ENCODE data around the gene RANBP2. TPM values are rescaled to one million over a fixed set of nuclear protein-coding genes. Genes with fewer than 3 reads are reported as not detected.
A peak's percentile ranks its signal among the peaks of the same experiment; 100 is the strongest.
"Not testable (repeated sequence)": the region's sequence is repeated elsewhere in the genome, so short reads cannot be mapped to it uniquely, and the experiment has no call there.

Gene RANBP2
- total RNA-seq = 10 to 100 TPM; 51.1 to 58.9 TPM

GRCh38 chr2:108719149-108720044 is at the start of gene RANBP2:
TSS of gene RANBP2 (plus strand) at chr2:108719482. CDS start at chr2:108719607, 125 bp downstream.
- H3K4me1 Mint-ChIP-seq = peaks cover 24% of the 10 kb centered on the region
- H3K4me3 Mint-ChIP-seq = peak within 1 kb of the TSS; percentile 85
- CTCF ChIA-PET = interaction anchor here (1.6 to 1.9 kb wide), 2 partner anchors 82 to 85 kb away, joined by 3 to 4 read pairs; no protein-coding TSS in a partner anchor
- POLR2A ChIA-PET = interaction anchor here (0.8 to 1.1 kb wide), 5 partner anchors 78 to 125 kb away, joined by 3 to 4 read pairs (median 4); no protein-coding TSS in a partner anchor
- H3K36me3 Mint-ChIP-seq (ENCODE audit: low read depth) = no peaks in the 10 kb centered on the region
- DNase-seq = peak; percentile 95
- no peaks in the 10 kb centered on the region for H3K27me3 Mint-ChIP-seq
- H3K27ac Mint-ChIP-seq = peak within 1 kb of the TSS; percentile 90
- H3K9me3 Mint-ChIP-seq = no peaks in the 10 kb centered on the region

DNA sequence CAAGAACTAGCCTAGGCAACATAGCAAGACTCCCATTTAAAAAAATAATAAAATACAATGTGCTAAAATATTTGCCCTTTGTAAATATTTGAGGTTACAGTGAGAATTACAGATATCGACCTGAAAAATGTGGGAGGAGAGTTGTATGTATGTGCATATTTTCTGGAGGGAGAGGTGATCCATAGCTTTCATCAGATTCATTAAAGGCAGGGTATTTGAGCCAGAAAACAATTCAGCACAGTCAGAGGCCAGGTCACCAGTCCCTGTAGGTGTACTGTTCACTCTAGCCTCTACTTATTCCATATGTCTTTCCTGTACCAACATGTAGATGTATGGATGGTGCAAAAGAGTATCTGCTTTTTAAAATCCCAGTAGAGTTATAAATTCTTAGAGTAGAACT is 49.0 kb upstream of the RANBP2 start:
- POLR2A ChIA-PET, H3K27me3 Mint-ChIP-seq, CTCF ChIA-PET, H3K27ac Mint-ChIP-seq, H3K9me3 Mint-ChIP-seq, DNase-seq, H3K4me1 Mint-ChIP-seq, H3K4me3 Mint-ChIP-seq: not testable (repeated sequence)
- peaks cover 19% of the 10 kb centered on the region for H3K36me3 Mint-ChIP-seq (ENCODE audit: low read depth)

- H3K4me3 Mint-ChIP-seq, DNase-seq, H3K27me3 Mint-ChIP-seq, POLR2A ChIA-PET, CTCF ChIA-PET, H3K9me3 Mint-ChIP-seq, H3K27ac Mint-ChIP-seq, H3K4me1 Mint-ChIP-seq: not testable (repeated sequence)
- peaks cover 28% of the 10 kb centered on the region for H3K36me3 Mint-ChIP-seq (ENCODE audit: low read depth)
Observed at GRCh38 chr2:108672200-108672805, 47.0 kb upstream of the RANBP2 start.

DNA sequence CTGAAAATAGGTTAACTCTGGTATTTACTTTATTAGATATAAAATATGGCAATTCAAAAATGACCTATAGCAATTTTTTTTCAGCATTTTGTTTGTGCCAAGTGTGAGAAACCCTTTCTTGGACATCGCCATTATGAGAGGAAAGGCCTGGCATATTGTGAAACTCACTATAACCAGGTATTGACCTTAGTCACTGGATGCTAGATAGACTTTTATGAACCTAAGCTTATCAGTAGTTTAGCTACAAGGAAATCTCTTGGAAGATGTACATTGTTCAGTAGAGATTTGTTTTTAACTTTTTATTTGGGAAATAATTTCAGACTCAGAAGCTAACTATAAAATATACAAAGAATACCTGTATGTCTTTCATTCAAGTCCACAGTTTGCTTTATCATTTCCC is 42.8 kb upstream of the RANBP2 start:
- H3K4me1 Mint-ChIP-seq = peaks cover 15% of the 10 kb centered on the region
- H3K27me3 Mint-ChIP-seq, H3K4me3 Mint-ChIP-seq, DNase-seq, H3K27ac Mint-ChIP-seq, POLR2A ChIA-PET, H3K9me3 Mint-ChIP-seq, CTCF ChIA-PET: not testable (repeated sequence)
- H3K36me3 Mint-ChIP-seq (ENCODE audit: low read depth) = peaks cover 42% of the 10 kb centered on the region

DNA sequence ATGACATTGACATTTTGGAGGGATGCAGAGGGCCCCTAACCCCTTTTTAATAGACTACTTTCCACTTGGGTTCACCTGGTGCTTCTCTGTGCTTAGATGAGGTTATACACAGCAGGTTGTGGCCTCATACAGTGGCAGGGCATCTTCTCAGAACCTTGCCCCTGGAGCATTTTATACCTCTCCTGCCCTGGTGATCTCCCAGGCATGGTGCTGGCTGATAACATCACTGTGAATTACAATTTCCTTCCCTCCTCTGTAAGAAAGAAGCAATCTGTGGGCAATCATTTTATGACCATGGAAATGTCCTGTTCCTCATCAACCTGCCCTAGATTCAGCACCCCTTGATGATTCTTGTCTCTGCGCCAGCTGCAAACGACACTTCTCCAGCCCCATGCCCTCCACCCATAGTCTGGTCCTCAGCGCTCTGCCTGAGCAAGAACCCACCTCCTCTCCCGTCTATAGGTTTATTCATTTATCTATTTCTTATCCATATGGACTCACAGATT is 42.0 kb upstream of the RANBP2 start:
- POLR2A ChIA-PET, CTCF ChIA-PET, DNase-seq, H3K4me3 Mint-ChIP-seq, H3K27ac Mint-ChIP-seq, H3K9me3 Mint-ChIP-seq, H3K27me3 Mint-ChIP-seq: not testable (repeated sequence)
- Mint-ChIP-seq H3K4me1 (peaks cover 12% of the 10 kb centered on the region), H3K36me3 (ENCODE audit: low read depth) (peaks cover 39% of the 10 kb centered on the region)

DNA sequence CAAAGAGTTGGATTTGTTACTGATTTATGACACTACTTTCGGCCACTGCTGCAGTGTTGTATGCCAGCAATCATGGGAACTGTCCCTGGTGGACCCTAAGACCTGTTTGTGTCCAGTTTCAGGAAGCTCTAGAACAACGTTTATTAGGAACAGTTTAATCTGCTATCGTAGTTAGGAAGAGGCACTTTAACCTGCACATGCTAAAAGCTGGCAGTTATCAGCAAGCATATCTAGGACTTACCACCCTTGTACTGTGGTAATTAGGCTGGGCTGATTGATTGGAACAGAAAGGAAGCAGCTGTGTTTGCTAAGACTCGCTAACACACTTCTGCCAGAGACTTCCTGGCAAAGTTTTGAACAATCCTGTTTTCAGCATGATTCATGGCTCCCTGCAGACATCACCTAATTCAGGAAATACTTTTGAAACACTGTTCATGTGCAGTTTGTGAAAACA is 41.1 kb upstream of the RANBP2 start:
- H3K4me3 Mint-ChIP-seq, CTCF ChIA-PET, POLR2A ChIA-PET, H3K9me3 Mint-ChIP-seq, DNase-seq, H3K27me3 Mint-ChIP-seq: not testable (repeated sequence)
- Mint-ChIP-seq H3K36me3 (ENCODE audit: low read depth) (peaks cover 37% of the 10 kb centered on the region), H3K27ac (peak overlapping the region; percentile 67), H3K4me1 (peaks cover 12% of the 10 kb centered on the region)

- not testable (repeated sequence) for DNase-seq, H3K9me3 Mint-ChIP-seq, H3K4me3 Mint-ChIP-seq, H3K27me3 Mint-ChIP-seq, H3K27ac Mint-ChIP-seq
- ChIA-PET CTCF (interaction anchor here (1.1 kb wide), 1 partner anchor 97 kb away, joined by 4 read pairs; no protein-coding TSS in a partner anchor), POLR2A (interaction anchor here (0.8 kb wide), 1 partner anchor 231 kb away, joined by 3 read pairs; no protein-coding TSS in a partner anchor)
- Mint-ChIP-seq H3K36me3 (ENCODE audit: low read depth) (peaks cover 36% of the 10 kb centered on the region), H3K4me1 (peaks cover 12% of the 10 kb centered on the region)
Observed at GRCh38 chr2:108680805-108681204, 38.5 kb upstream of the RANBP2 start.

- H3K36me3 Mint-ChIP-seq (ENCODE audit: low read depth) = peaks cover 12% of the 10 kb centered on the region
- H3K4me3 Mint-ChIP-seq, CTCF ChIA-PET, H3K27me3 Mint-ChIP-seq, DNase-seq, H3K9me3 Mint-ChIP-seq, POLR2A ChIA-PET, H3K4me1 Mint-ChIP-seq, H3K27ac Mint-ChIP-seq: not testable (repeated sequence)
Observed at GRCh38 chr2:108688818-108689756, 30.2 kb upstream of the RANBP2 start.

- H3K4me1 Mint-ChIP-seq; H3K4me3 Mint-ChIP-seq; H3K27ac Mint-ChIP-seq; CTCF ChIA-PET; H3K36me3 Mint-ChIP-seq (ENCODE audit: low read depth); H3K9me3 Mint-ChIP-seq; DNase-seq; H3K27me3 Mint-ChIP-seq; POLR2A ChIA-PET: not testable (repeated sequence)
Observed at GRCh38 chr2:108690001-108690400, 29.3 kb upstream of the RANBP2 start.

DNA sequence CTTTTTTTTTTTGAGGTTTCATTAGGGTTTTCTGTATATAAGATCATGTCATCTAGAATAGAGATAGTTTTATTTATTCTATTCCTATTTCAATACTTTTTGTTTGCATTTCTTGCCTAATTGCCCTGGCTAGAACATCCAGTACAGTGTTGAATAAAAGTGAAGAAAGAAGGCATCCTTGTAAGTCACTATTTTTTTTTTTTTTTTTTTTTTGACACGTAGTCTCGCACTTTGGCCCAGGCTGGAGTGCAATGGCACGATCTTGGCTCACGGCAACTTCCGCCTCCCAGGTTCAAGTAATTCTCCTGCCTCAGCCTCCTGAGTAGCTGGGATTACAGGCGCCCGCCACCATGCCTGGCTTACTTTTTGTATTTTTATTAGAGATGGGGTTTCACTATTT is 27.8 kb upstream of the RANBP2 start:
- Mint-ChIP-seq H3K9me3 (no peaks in the 10 kb centered on the region), H3K4me1 (no peaks in the 10 kb centered on the region), H3K27ac (no peak overlapping the region), H3K36me3 (ENCODE audit: low read depth) (peaks cover 4% of the 10 kb centered on the region), H3K4me3 (no peak overlapping the region), H3K27me3 (no peaks in the 10 kb centered on the region)
- ChIA-PET POLR2A (no interaction called here), CTCF (no interaction called here)
- DNase-seq = no peak

DNA sequence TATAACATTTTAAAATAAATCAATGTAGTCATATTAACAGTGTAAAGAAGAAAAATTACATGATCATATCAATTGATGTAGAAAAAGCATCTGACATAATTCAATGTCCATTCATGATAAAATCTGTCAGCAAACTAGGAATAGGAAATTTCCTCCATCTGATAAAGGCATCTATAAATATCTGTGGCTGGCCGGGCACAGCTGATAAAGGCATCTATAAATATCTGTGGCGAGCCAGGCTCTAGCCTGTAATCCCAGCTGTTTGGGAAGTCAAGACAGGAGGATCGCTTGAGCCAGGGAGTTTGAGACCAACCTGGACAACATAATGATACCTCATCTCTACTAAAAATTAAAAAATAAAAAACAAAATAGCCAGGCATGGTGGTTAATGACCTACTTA is 18.1 kb upstream of the RANBP2 start:
- H3K27ac Mint-ChIP-seq = no peak overlapping the region
- H3K36me3 Mint-ChIP-seq (ENCODE audit: low read depth) = peaks cover under 1% of the 10 kb centered on the region
- H3K4me1 Mint-ChIP-seq = no peaks in the 10 kb centered on the region
- H3K27me3 Mint-ChIP-seq = no peaks in the 10 kb centered on the region
- ChIA-PET CTCF (no interaction called here), POLR2A (no interaction called here)
- no peaks in the 10 kb centered on the region for H3K9me3 Mint-ChIP-seq
- no peak for DNase-seq
- H3K4me3 Mint-ChIP-seq = no peak overlapping the region

DNA sequence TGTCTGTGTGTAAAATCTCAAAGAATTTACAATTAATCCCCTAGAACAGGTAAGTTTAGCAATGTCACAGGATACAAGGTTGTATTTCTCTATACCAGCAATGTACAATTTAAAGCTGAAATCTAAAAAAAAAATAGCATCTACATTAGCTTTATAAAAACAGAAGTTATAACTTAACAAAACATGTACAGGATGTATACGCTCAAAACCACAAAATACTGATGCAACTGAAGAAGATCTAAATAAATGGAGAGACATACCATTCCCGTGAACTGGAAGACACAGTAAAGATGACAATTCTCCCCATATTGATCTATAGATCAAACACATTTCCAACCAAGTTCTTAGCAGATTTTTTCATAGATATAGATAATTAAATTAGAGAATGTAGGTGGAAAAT is 17.5 kb upstream of the RANBP2 start:
- H3K27ac Mint-ChIP-seq = no peak overlapping the region
- peaks cover 4% of the 10 kb centered on the region for H3K36me3 Mint-ChIP-seq (ENCODE audit: low read depth)
- H3K27me3 Mint-ChIP-seq = no peaks in the 10 kb centered on the region
- no peaks in the 10 kb centered on the region for H3K4me1 Mint-ChIP-seq
- H3K9me3 Mint-ChIP-seq = no peaks in the 10 kb centered on the region
- H3K4me3 Mint-ChIP-seq = no peak overlapping the region
- no peak for DNase-seq
- POLR2A ChIA-PET = interaction anchor here (1.2 kb wide), 1 partner anchor 10 kb away, joined by 4 read pairs; no protein-coding TSS in a partner anchor
- CTCF ChIA-PET = no interaction called here

DNA sequence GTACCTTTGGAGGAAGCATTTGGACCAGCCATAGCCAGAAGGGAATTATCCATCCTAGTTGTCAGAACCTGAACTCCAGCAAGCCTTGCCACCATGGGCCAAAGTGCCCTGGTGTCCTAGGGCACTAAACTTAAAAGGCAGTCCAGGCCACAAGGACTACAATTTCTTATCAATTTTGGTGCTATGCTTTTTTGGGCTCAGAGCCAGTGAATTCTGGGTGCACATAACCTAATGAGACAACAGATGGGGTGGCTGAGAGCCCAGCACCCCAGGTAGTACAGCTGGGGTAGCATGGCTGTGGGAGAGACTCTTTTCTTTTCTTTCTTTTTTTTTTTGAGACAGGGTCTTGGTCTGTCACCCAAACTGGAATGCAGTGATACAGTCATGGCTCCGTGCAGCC is 14.4 kb upstream of the RANBP2 start:
- H3K36me3 Mint-ChIP-seq (ENCODE audit: low read depth) = peaks cover 4% of the 10 kb centered on the region
- no peak for DNase-seq
- CTCF ChIA-PET = no interaction called here
- H3K4me1 Mint-ChIP-seq = no peaks in the 10 kb centered on the region
- H3K4me3 Mint-ChIP-seq = no peak overlapping the region
- H3K9me3 Mint-ChIP-seq = peaks cover 5% of the 10 kb centered on the region
- no peak overlapping the region for H3K27ac Mint-ChIP-seq
- POLR2A ChIA-PET = no interaction called here
- H3K27me3 Mint-ChIP-seq = peaks cover 4% of the 10 kb centered on the region
